VCaP (cell line): Measurements from ENCODE around the gene LMF1.

Experiments
- H3K27ac ChIP-seq: fragments of 450-650 bp; 2 replicates; pipeline ENCODE4 v1.5.1; 2017
- TF ChIP-seq, protein P1 (sequence below): fragments of 450-650 bp; conservative IDR thresholded peaks from 2 replicates; pipeline ENCODE4 v1.5.1; 2017; ENCODE audit warnings: mild to moderate bottlenecking, moderate library complexity

LMF1 gene

DNA sequence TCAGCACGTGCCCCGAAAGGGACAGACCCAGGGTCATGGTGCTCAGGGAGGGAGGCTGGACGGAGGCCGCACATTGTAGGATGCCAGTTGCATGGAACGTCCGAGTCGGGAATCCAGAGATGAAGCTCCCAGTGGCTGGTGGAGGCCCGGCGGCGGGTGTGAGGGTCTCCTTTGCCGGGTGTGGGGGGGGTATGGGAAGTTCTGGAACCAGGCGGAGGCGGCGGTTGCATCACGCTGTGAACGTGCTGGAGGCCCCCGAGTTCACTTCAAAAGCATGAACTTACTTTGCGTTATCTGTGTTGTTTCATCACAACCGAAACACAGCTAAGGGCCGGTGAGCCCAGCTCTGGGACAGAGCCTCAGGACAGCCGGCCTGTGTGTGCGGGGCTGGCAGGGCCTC lies 96.9 kb downstream of the LMF1 start:
- H3K27ac ChIP-seq, result no peak overlapping the region
- TF ChIP-seq, protein P1, sequence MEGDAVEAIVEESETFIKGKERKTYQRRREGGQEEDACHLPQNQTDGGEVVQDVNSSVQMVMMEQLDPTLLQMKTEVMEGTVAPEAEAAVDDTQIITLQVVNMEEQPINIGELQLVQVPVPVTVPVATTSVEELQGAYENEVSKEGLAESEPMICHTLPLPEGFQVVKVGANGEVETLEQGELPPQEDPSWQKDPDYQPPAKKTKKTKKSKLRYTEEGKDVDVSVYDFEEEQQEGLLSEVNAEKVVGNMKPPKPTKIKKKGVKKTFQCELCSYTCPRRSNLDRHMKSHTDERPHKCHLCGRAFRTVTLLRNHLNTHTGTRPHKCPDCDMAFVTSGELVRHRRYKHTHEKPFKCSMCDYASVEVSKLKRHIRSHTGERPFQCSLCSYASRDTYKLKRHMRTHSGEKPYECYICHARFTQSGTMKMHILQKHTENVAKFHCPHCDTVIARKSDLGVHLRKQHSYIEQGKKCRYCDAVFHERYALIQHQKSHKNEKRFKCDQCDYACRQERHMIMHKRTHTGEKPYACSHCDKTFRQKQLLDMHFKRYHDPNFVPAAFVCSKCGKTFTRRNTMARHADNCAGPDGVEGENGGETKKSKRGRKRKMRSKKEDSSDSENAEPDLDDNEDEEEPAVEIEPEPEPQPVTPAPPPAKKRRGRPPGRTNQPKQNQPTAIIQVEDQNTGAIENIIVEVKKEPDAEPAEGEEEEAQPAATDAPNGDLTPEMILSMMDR, result no peak

DNA sequence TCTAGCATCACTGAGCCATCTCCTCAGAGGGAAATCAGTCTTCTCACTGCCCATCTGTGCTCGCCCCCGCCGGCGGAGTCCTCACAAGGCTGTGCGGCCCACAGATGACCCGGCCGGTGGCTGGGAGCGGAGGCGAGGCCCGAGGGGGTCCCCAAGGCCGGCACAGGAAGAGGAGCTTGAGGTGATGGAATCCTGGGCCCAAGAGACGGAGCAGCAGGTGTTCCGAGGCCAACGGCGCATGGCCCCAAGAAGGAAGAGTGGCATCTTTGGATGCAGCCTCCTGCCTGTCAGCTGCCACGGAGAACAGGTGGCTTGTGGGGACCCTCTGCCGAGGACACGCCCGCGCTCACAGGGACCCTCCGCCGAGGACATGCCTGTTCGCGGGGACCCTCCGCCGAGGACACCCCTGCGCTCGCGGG lies 97.5 kb downstream of the LMF1 start:
- H3K27ac ChIP-seq, result no peak overlapping the region
- TF ChIP-seq, protein P1, result no peak

DNA sequence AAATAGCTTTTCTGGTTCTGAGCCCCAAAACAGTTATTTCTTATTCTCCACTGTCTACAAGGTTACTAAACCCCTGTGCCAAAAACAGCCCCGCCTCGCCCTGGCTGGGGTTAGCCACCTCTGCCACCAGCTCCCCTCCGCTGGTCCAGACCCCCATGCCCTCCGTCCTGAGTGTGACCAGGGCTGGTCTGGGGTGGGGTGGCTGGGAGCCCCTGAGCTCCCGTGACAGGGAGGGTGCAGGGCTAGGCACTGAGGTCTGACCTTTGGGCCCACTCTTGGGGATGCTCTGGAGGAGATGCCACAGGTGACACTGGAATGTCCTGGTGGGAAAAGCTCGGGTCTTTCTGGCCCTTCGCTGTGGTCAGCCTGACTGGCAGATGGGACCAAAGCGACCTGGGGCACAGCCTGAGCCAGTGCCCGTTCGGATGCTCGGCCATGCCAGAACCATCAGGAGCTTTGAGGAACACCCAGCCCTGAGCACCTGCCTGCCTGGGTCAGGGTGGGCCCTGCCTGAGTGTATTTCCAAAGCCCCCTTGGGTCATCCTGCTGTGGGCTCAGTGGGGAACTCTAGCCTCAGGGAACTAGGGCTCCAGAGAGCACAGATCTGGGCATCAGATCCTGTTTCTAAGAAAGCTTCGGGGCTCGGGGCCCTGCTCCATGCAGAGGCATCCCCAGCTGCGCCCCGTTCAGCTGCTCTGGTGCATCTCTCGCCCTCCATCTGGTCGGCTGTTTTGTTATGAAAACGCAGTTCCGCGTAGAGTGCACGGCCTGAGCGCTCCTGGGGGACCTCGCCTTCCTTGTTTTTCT lies 98.1 kb downstream of the LMF1 start:
- H3K27ac ChIP-seq, result no peak overlapping the region
- TF ChIP-seq, protein P1, result no peak

DNA sequence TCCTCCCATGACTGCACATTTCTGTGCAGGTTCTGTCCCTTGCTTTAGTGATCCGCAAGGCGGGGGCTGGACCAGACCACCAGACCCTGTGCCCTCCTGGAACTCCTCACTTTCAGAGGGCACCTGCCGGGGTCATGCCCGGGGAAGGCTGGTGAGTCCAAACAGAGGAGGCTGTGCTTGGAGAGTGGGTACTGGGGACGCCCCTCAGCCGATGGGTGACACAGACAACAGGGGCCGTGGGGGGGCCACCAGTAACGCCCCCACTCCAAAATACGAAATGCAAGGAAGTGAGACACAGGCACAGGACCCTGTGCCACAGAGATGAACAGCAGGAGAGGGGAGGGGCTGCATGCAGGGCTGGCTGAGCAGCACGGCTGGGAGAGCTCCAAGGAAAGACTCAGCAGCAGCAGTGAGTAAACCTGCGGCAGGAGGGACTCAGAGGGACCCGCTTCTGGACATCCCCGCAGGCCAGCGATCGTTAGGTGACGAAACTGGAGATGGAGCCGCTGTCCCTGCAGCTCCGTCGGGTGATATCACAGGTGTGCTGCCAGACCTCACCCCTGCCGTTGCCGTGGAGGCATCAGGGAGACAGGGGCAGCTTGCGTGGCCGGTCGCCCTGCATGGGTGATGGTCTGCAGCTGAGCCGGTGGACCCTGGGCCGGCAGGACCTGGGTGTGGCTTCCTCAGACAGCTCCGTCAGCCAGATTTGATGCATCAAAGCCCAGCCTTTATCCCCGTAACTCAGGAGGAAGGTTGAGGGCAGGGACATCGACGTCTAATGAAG lies 99.0 kb downstream of the LMF1 start:
- no peak overlapping the region for H3K27ac ChIP-seq
- TF ChIP-seq, protein P1, result no peak

DNA sequence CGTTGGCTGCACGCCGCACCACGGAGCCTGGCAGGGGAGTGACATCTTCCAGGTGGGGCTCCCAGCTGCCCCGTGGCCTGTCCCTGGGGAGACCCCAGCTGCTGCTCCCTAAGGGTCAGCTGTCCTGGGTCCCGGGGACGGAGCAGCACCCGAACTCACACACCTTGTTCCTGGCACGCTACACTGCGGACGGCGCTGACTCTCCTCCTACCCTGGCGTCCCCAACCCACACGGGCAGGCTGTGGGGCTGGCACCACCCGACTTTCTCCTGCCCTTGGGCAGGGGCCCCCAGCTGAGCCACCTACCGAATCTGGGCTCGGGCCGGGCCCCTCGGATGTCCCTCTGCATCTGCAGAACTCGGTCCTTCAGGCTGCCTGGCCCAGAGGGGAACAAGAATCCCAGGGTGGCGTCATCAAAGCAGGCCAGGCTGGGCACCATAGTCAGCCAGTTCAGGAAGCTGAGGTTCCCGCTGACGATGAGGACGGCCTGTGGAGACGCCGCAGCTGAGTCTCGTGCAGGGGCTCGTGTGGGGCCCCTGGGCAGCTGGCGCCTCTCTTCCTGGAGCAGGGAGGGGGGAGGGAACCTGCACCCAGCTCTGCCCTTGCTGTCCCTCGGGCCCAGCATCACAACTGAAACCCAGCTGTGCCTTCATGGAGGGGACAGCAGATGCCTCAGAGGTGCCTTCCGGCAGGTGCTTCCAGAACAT lies 99.8 kb downstream of the LMF1 start:
- TF ChIP-seq, protein P1, result no peak

DNA sequence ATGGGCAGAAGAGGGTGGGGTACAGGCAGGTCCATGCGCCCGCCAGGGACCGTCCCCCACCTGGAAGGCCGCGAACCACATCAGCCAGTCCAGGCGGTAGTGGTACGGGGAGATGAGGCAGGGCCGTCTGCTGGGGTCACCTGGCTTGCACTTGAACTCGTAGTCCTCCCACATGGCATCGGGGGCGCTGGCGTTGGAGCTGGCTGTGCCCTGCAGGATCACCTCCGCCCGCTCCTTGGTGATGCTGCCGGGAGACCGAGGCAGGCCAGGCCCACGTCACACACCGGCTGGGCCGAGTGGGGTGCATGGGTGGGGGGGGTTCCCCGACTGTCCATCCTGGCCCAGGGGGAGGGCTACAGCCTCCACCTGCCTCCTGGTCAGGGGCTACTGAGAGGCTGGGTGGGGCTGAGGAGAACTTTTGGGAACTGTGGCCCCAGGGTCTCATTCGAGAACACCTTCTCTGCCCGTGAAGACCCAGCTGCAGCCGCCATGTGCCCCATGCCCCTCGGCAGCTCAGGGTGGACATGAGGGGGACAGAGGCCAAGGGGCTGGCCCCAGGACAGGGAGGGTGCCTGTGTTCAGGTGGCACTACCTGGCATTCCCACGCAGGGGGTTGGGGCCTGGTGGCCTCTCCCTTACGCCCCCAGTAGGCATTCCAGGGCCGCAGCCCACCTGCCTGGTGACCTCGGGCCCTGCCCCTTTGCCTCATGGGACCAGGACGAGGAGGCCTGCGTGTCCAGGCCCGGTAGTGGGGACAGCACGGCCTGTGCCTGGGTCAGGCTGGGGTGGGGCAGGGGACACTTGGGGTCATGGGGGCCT lies 100.8 kb downstream of the LMF1 start:
- TF ChIP-seq, protein P1, result no peak
- H3K27ac ChIP-seq, result no peak overlapping the region

More for the DNA sequence above, 99.8 kb downstream of the LMF1 start:
- no peak overlapping the region for H3K27ac ChIP-seq
